Heart right ventricle (tissue), 16 donors: Measurements from ENCODE around the gene PPP1R3F. TPM values are rescaled to one million over a fixed set of nuclear protein-coding genes. Genes with fewer than 3 reads are reported as not detected.

ENCODE experiments used
- ATAC-seq, 8 donors: fragments of 200-7000 bp; cut with Tn5 transposase; one replicate each; pipeline ENCODE4 v1.9.1; 2020; ENCODE audit warnings: mild to moderate bottlenecking in 8 of 8, moderate library complexity in 8 of 8, moderate number of reproducible peaks in 1 of 8
- DNase-seq, 2 donors: peaks; one replicate each; pipeline ENCODE4 v3.0.0-alpha.2; 2020
- H3K27ac ChIP-seq, 10 donors: fragments of 200-600 bp; sonication (generic) in 2 of 10; one replicate each; pipeline versions ENCODE4 v1.5.0 to v1.8.0; 2020 to 2022; ENCODE audit warnings: mild to moderate bottlenecking in 3 of 10
- H3K27me3 ChIP-seq, 7 donors: fragments of 200-600 bp; one replicate each; pipeline ENCODE4 v1.8.0; 2021 to 2022; ENCODE audit warnings: mild to moderate bottlenecking in 2 of 7
- H3K36me3 ChIP-seq, 9 donors: fragments of 200-600 bp; sonication (generic) in 1 of 9; one replicate each; pipeline versions ENCODE4 v1.5.0 to v1.8.0; 2020 to 2022; ENCODE audit warnings: mild to moderate bottlenecking in 2 of 9
- H3K4me1 ChIP-seq, 9 donors: fragments of 200-600 bp; sonication (generic) in 1 of 9; one replicate each; pipeline versions ENCODE4 v1.5.0 to v1.8.0; 2020 to 2022; ENCODE audit warnings: mild to moderate bottlenecking in 4 of 9
- H3K4me3 ChIP-seq, 10 donors: fragments of 200-600 bp; sonication (generic) in 2 of 10; one replicate each; pipeline versions ENCODE4 v1.5.0 to v1.8.0; 2020 to 2022; ENCODE audit warnings: mild to moderate bottlenecking in 7 of 10, moderate library complexity in 2 of 10
- H3K9me3 ChIP-seq, 11 donors: fragments of 200-600 bp in 10 of 11; sonication (generic) in 2 of 11; one replicate each; pipeline versions ENCODE4 v1.5.0 to v1.8.0; 2013 to 2022; ENCODE audit warnings: mild to moderate bottlenecking in 2 of 11, control low read depth in 1 of 11, moderate library complexity in 1 of 11
- WGBS, 2 donors: extraction: QIAGEN DNeasy Blood & Tissue Kit; methylation state at CpG; one replicate each; pipeline ENCODE4 v1.1.7; 2013; ENCODE audit warnings: inconsistent platforms in 1 of 2; 5-methylcytosine and 5-hydroxymethylcytosine counted together
- intact Hi-C, 10 donors: fragments of 100-400 bp; cut with DNase I; formaldehyde crosslinking; loops; one replicate each; pipeline versions ENCODE4 v1.11.1 to v1.14.2; 2022
- polyA plus RNA-seq, 2 donors: library from polyadenylated mRNA; stranded (reverse); fragments of 200-250 nt; gene quantifications; one replicate each; pipeline ENCODE4 v1.2.3, GENCODE V29; 2013
- total RNA-seq, 10 donors: library from RNA; stranded (reverse); fragmentation: NEBNext Ultra II Directional in 3 of 10; extraction: Animal tissue kit (Norgen Biotek cat#: 25700) in 3 of 10; gene quantifications; one replicate each; pipeline versions ENCODE4 v1.2.1 to v1.2.4, GENCODE V29; 2021 to 2023
- TF ChIP-seq, protein P1 (sequence below), 9 donors: fragments of 200-600 bp; sonication (generic) in 2 of 9; IDR thresholded peaks; one replicate each; pipeline versions ENCODE4 v1.5.0 to v1.8.0; 2021 to 2022; ENCODE audit warnings: antibody characterized with exemption in 9 of 9, mild to moderate bottlenecking in 5 of 9, moderate library complexity in 1 of 9
- donor health status: Arrhythmogenic right ventricular cardiomyopathy.
- donor health status: ischemic (EF 13 %, LVEDD 7.1; RV severe dilation, severe dysfunction).
- donor health status: healthy with polysubstance abuse.
- donor health status: DM: no; HTN: yes; CAD: no.
- donor health status: DM: no; HTN: no; CAD: no.
- donor health status: ischemic (EF 25% LVEDD 6.9; RV normal size, moderate dysfunction).
- donor health status: ischemic (EF 25% LVEDD 5.7; RV mildly dilated, moderate dysfunction).
- donor health status: healthy.
- donor health status: DM: yes; HTN: yes; CAD: no.
- donor health status: Ischemic cardiomyopathy.
- donor health status: ischemic (EF 35%, LVEDD 5.7; RV mildly dilated, moderate dysfunction).
- donor health status: nonischemic (EF 11% LVEDD 7.7; RV severe dilation, severe dysfunction).
- donor health status: DM: yes; HTN: yes; CAD: no.
- donor health status: PGD.
- donor health status: ischemic (EF 29% LVEDD 5.4; RV normal size, mild dysfunction).
- donor health status: nonischemic (EF 23%, LVEDD 6.1; RV moderate dilation, normal function).

The PPP1R3F gene
- total and polyA plus RNA-seq, 12 donors: 10.8 to 26.0 (median 19.8) TPM

DNA sequence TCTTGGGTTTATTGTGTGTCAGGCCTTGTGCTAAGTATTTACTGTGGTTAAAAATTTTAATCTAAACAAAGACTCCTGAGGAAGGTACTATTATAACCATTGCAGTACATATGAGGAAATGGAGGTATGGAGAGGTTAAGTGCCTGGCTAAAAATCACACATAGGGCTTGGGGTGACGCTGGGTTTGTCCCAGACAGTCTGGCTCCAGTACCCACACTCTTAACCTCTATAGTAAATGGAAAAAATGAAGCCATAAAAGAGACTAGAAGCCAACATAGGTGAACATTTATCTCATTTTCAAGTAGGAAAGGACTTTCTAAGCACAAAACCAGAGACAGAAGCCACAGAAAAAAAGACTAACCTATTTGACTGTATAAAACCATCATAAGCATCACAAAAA lies 7.0 kb upstream of the PPP1R3F start:
- TF ChIP-seq, protein P1, sequence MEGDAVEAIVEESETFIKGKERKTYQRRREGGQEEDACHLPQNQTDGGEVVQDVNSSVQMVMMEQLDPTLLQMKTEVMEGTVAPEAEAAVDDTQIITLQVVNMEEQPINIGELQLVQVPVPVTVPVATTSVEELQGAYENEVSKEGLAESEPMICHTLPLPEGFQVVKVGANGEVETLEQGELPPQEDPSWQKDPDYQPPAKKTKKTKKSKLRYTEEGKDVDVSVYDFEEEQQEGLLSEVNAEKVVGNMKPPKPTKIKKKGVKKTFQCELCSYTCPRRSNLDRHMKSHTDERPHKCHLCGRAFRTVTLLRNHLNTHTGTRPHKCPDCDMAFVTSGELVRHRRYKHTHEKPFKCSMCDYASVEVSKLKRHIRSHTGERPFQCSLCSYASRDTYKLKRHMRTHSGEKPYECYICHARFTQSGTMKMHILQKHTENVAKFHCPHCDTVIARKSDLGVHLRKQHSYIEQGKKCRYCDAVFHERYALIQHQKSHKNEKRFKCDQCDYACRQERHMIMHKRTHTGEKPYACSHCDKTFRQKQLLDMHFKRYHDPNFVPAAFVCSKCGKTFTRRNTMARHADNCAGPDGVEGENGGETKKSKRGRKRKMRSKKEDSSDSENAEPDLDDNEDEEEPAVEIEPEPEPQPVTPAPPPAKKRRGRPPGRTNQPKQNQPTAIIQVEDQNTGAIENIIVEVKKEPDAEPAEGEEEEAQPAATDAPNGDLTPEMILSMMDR (IDR thresholded peaks at IDR 0.05): no peak
- Histone ChIP-seq H3K4me1 (no peaks in the 10 kb centered on the region), H3K36me3 (no peaks in the 10 kb centered on the region), H3K9me3 (no peaks in the 10 kb centered on the region), H3K27ac (no peak overlapping the region), H3K4me3 (no peak overlapping the region), H3K27me3 (peaks cover 0 to 7% (median 0%) of the 10 kb centered on the region in 7 donors)
- ATAC-seq: no peak
- WGBS, 2 donors: 68 to 86% methylated on average over 1 of the region's 1 CpG
- DNase-seq: no peak
- intact Hi-C loops: loop anchor here in 1 of 10 donors (10.0 kb wide), 1 partner anchor 68 kb away; no protein-coding TSS in a partner anchor

DNA sequence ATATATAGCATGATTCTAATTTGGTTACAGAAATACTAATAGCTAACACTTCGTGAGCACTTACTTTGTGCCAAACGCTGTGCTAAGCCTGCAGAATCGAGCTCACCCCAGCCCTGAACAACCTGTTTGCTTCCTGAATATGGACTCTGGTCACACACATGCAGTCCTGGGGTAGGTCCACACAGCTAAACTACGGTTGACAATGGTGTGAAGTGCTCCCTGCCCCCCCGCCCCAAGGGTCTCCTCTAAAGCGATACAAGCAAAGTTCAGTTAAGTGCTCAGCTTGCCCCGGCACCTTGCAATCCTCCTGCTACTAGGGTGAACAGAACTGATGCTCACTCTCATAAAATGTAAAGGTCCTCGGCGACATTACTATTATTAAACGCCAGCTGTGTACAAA lies 6.0 kb upstream of the PPP1R3F start:
- no peaks in the 10 kb centered on the region for H3K9me3 ChIP-seq
- H3K4me1 ChIP-seq: peaks cover 0 to 4% (median 0%) of the 10 kb centered on the region in 9 donors
- no peak for ATAC-seq
- no peak for DNase-seq
- TF ChIP-seq, protein P1 (IDR thresholded peaks at IDR 0.05): no peak
- 86 to 88% methylated on average over 10 of the region's 10 CpGs for WGBS, 2 donors
- no peak overlapping the region for H3K27ac ChIP-seq
- intact Hi-C loops: loop anchor here in 1 of 10 donors (10.0 kb wide), 1 partner anchor 69 kb away; no protein-coding TSS in a partner anchor
- no peaks in the 10 kb centered on the region for H3K36me3 ChIP-seq
- H3K4me3 ChIP-seq: no peak overlapping the region
- H3K27me3 ChIP-seq: peaks cover 0 to 7% (median 0%) of the 10 kb centered on the region in 7 donors

DNA sequence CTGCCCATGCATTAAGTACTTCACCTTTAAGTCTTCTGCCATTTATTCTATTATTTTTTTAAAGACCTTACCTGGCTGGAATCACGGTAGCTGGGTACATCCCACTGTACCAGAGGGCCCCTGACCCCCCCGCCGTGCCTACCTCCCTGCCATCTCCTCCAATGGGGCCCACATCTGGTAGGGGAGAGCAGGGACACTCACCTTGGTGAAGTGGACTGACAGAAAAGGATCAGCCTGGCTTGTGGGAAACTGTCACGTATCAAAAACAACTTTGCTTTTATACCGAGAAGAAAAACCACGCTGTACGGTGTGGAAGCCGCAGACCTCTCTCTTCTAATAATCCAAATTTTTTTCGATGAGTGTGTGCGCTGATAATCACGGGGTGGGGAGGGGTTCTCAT lies 5.1 kb upstream of the PPP1R3F start, which contains the start of gene FOXP3:
FOXP3 (minus strand) TSS at position 251 of the 400 bp plus-strand sequence. CDS start 6,205 bp downstream, outside the sequence.
- H3K9me3 ChIP-seq: no peaks in the 10 kb centered on the region
- H3K36me3 ChIP-seq: no peaks in the 10 kb centered on the region
- ATAC-seq (no peak), DNase-seq (no peak)
- no peak within 1 kb of the TSS for H3K4me3 ChIP-seq
- intact Hi-C loops: loop anchor here in 1 of 10 donors (10.0 kb wide), 1 partner anchor 70 kb away; no protein-coding TSS in a partner anchor
- WGBS, 2 donors: 88 to 92% methylated on average over 11 of the region's 11 CpGs
- TF ChIP-seq, protein P1 (IDR thresholded peaks at IDR 0.05): no peak
- peaks cover 0 to 5% (median 0%) of the 10 kb centered on the region in 9 donors for H3K4me1 ChIP-seq
- H3K27me3 ChIP-seq: peaks cover 0 to 7% (median 0%) of the 10 kb centered on the region in 7 donors
- no peak within 1 kb of the TSS for H3K27ac ChIP-seq

DNA sequence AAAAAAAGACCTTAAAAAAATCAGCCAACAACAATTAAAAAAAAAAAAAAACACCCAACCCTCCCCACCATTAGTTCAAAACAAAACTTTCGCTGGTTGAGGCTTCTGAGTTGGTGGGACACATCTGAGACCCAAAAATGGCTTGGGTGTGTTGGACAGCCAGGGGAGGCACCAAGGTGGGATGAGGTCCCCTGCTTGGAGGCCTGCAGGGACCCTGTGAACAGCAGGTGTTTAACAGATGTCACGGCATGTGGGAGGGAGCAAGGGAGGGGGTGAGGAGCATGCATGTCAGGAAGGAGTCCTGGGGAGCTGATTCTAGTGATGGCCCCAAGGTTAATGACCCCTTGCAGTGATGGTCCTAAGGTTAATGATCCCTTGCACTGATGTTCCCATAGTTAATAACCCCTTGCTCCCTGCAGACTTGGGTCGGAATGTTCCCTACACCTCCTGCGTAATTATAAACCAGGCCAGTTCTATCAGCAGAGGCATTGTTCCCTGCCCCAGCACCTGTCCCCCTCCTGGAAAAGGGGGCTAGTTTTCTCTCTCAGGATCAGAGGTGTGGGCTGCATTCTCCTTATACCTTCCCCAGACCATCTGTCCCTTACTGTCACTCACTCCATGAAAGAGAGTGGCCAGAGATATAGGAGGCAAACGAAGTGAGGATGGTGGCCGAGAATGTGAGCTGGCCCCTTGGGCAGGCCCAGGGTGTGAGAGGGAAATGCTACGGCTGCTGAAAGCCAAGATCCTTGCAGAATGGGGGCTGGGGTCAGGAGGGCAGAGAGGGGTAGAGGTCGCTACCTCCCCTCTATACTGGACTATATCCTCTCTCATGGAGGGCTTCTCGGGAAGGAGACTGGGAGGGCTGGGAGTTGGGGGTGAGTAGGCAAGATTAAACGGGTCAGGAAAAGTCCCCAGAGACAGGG lies 2.8 kb upstream of the PPP1R3F start:
- Histone ChIP-seq H3K27ac (no peak overlapping the region), H3K36me3 (no peaks in the 10 kb centered on the region), H3K9me3 (no peaks in the 10 kb centered on the region), H3K4me1 (peaks cover 0 to 20% (median 14%) of the 10 kb centered on the region in 9 donors), H3K27me3 (peaks cover 0 to 7% (median 0%) of the 10 kb centered on the region in 7 donors), H3K4me3 (no peak overlapping the region)
- ATAC-seq: no peak
- DNase-seq: no peak
- intact Hi-C loops: loop anchor here in 1 of 10 donors (10.0 kb wide), 1 partner anchor 72 kb away; no protein-coding TSS in a partner anchor
- WGBS, 2 donors: 76 to 80% methylated on average over 9 to 10 of the region's 10 CpGs
- TF ChIP-seq, protein P1 (IDR thresholded peaks at IDR 0.05): no peak
